Measurements from ENCODE around the gene LY6G5C.

The LY6G5C gene, protein sequence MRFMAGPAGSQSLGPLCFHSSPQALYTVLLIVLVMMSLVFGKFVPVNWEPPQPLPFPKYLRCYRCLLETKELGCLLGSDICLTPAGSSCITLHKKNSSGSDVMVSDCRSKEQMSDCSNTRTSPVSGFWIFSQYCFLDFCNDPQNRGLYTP

DNA sequence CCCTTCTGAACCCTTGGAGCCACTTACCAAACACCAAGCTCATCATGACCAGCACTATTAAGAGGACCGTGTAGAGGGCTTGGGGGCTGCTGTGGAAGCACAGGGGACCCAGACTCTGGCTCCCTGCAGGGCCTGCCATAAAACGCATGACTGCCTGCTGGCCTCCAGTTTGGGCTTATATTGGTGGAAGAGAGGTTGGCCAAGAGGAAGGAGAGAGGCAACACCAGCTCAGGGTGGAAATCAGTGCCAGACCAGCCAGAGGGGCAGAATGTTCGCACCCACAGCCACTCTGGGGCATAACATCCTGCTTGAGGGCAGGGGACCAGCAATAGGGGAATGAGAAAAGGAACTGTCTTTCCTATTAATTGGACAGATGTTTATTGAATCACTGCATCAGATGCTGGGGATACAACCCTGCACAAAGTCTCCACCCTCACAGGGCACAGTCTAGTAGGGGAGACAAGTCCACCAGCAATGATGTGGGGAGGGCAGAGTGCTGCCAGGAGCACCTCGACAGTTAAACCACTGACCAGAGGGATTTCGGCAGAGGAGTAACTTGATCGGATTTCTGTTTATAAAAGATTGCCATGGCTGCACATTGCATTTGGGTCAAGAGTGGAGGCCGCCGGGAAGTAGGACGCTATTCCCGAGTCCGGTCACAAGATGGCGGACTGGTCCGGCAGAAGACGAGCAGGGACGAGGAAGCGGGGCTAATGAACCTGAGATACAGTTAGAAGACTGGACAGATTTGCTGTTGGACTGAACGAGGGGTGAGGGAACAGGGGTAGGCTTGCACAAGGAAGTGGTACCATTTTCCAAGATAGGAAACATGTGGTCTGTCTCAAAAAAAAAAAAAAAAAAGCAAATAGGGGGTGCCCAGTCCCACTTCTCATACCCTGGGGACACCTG is at the start of gene LY6G5C:
TSS of gene LY6G5C (minus strand) at position 842 of the 909 bp plus-strand sequence. CDS start at position 148, 694 bp downstream.
- peak; percentile 90 for FAIRE-seq
- DNase-seq (ENCODE audit: insufficient read length, low spot score) = peak; percentile 53

DNA sequence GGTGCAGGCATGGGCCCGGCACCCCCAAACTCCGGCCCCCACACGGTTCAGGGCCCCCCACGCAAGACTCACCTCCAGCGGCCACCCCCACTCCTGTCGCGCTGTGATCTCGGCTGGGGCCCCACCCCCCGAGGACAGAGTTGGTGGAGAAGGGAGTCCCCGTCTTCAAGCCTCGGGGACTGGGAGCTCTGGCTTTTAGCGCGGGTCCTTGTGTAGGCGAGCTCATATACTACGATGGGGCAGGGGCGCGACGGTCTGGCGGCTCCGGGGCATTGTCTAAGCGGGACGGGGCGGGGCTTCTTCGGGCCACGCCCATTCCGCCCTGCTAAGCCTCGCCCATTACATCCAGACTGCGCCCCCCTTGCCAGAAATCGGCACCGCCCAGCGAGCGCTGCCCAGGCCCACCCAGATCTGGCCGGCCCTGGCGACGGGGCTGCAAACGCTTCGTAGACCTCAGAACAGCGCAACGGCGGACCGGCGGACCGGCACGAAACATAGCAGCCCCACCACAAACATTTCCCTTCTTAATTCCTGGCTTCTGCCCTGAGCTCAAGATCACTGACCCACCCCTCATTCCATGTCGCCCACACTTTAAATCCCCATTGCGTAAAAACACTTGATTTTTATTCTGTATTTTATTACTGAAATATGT is 49.2 kb upstream of the LY6G5C start:
- DNase-seq (ENCODE audit: insufficient read length, low spot score) = peak; percentile 44
- FAIRE-seq = peak; percentile 18

DNA sequence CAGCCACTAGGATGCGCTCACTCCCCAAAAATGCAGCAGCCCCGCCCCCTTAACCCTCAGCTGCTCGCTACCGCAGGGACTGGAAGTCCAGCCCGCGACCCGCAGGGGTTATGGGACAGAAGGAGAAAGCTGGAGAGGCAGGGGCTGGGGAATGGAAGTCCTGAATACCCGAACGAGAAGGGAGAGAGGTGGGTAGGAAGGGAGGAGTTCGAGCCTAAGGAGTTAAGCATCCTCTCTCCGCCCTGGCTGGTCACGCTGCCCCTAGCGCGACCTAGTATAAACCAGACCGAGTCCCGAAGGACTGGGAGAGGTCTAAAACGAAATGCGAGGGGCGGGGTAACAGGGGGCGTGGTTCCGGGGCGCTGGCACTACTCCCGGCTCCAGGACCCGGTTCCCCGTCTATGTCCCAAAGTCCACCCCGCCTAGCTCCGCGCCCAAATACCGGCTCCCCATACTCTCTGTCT is 48.7 kb upstream of the LY6G5C start:
- peak; percentile 80 for FAIRE-seq
- DNase-seq (ENCODE audit: insufficient read length, low spot score) = peak; percentile 61

DNA sequence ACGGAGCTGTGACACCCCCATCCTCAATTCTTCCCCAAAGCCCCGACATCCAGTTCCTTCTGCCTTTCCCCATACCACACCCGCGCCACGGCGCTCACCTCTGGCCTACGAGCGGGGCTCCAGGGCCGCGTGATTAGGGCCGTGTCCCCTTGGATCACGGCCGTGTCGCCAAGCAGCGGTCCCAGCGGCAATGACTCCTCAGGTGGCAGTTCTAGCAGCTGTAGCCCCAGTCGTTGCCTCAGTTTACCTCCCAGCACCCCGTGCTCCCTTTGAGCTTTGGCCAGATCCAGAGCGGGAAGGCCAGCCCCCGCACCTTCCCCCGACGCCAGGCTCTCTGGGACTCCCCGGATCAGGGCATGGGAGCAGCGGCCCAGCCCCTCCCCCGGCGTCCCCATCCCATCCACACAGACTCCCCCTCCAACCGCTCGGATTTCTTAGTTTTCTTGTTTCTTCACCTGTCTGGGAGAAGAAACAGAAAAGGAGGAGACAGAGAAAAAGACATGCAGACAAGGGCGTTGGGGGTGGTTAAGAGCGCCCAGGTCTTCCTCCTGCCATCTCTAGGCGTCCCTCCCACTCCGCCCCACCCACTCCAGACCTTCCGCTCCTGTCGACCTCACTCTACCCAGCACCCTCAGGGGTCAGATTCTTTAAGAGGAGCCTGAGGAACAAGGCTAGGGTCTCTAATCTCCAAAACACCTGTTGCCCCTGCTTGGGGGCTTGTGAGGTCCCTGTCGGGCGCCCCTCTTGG is 48.1 kb upstream of the LY6G5C start, which contains the start of gene DDAH2:
TSS of gene DDAH2 (minus strand) at position 533 of the 748 bp plus-strand sequence. CDS start at position 395, 138 bp downstream.
- FAIRE-seq (peak; percentile 21), DNase-seq (ENCODE audit: insufficient read length, low spot score) (no peak)

DNA sequence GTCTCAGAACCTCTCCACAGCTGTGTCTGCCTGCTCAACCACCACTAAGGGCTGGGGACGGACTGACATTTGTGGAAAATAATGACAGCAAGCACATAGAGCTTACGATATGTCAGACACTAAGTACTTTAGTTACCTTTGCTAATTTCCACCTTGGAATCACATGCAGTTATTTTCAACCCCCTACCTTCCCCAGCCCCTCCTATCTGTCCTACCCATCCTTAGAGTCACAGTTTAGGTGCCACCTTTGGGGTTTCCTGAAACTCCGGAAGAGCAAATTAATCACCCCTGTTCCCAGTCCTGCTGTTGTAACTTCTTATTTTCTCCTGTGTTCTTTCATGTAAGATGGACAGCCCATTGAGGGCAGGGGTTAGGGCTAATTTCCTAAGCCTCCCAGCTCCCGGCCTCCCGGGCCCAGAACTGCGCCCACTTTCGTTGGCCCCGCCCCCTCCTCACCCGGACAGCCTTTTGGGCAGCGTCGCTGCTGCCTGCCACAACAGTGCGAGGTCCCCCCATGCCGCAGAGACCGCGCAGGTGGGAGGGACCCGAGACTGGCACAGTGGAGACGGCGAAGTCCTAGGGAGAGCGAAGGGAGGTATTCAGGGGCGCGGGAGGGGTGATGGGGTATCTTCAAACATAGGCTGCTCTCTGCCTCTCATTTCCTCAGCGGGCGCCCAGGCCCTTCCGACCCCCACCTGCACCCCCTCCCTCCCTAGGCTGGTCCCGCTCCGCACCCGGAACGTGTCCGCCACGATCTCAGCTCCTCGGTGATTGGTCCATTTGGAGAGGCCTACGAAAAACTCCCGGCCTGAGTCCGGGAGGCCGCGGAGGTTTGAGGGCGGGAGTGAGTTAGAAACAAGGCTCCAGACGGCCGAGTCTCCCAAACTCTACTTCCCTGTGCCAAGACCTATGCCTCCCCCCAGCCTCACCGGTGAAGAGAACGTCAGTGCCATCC is 47.1 kb upstream of the LY6G5C start:
- FAIRE-seq = no peak
- DNase-seq (ENCODE audit: insufficient read length, low spot score) = no peak

DNA sequence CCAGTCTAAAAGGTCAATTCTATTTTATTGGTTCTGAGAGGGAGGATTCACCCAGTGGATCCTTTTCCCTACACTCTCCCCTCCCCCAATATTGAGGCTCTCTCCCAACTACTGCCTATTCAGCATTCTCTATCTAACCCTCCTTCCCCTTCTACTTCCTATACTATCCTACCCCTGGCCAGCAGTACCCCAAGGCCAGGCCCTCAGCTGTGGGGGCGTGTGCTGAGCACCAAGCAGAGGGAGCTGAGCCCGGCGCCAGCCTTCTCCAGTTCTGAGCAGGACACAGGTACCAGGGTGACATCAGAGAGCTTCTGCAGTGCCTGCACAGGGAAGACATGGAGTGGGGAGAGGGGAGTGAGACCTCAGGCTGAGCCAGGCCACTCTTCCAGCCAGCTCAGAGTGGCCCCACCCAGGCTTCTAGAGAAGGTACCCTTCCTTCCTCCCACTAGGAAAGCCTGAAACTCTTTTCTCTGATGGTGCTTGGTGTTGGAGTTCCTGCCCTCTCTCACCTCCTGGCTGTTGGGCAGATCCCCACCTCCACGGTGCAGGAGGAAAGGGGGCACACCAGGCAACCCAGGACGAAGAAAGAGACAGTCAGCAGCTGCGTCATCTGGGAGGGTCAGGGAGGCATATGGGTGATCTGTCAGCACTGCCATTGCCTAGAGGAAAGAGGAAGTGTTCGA is 46.3 kb upstream of the LY6G5C start:
- peak; percentile 91 for FAIRE-seq

DNA sequence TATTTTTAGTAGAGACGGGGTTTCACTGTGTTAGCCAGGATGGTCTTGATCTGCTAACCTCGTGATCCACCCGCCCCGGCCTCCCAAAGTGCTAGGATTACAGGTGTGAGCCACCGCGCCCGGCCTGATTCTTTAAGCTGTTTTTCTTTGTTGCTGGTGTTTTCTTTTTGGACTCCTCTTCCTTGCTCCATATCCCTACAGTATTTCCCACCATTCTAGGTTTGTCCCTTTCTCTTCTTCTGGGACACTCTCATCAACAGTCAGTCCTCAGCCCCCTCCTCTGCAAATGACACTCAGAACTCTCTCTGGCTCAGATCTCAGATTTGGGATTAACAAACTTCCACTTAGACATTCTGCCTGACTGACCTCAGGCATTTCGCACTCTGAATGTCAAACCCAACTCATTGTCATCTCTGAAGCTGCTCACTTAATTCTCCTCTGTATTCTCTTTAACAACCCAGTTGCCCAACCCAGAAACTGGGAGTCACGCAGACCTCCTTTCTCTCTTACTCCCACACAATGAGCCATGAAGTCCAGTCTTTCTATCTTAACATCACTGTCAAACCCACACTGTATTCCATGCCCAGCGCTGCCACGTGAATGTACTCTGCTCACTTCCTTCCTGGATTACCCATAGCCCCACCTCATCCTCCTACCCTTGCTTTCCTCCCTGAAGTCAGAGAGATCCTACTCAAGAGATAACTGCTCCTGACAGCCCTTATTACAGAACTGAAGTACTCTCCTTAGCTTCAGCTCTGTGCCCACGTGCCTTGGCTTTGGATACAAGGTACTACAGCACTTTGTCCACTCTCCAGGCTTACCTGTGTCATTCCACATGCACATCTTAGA is 44.9 kb upstream of the LY6G5C start:
- FAIRE-seq = no peak
- no peak for DNase-seq (ENCODE audit: insufficient read length, low spot score)

More for the DNA sequence above, 46.3 kb upstream of the LY6G5C start:
- peak; percentile 80 for DNase-seq (ENCODE audit: insufficient read length, low spot score)

DNA sequence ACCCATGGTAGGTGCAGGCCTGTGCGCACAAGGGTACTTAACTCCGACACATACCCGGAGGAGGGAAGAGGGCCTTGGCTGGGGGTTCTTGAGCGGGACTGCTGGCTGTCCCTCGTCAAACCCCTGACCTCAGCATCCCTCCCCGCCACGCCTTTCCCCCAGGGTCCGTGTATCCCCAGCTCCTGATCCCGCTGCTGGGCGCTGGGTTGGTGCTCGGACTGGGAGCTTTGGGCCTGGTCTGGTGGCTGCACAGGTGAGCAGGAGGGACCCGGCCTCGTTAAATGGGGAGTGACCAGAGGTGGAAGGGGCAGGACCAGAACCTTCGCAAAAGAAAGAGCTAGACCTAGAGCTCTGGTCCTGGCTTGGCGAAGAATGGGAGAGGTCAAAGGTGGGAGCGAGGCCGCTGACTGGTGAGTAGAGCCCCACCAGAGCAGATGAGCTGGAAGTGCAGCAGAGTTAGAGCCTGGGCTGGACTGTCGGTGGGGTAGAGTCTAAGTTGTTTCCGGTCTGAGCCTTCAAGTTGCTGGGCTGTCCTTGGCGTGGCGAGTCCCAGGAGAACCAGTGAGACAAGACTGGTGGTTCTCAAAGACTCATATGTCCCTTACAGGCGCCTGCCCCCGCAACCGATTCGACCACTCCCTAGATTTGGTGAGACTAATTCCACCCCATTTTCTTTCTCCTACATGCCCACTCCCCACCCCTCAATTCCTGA is 43.3 kb upstream of the LY6G5C start:
- no peak for DNase-seq (ENCODE audit: insufficient read length, low spot score)
- no peak for FAIRE-seq

DNA sequence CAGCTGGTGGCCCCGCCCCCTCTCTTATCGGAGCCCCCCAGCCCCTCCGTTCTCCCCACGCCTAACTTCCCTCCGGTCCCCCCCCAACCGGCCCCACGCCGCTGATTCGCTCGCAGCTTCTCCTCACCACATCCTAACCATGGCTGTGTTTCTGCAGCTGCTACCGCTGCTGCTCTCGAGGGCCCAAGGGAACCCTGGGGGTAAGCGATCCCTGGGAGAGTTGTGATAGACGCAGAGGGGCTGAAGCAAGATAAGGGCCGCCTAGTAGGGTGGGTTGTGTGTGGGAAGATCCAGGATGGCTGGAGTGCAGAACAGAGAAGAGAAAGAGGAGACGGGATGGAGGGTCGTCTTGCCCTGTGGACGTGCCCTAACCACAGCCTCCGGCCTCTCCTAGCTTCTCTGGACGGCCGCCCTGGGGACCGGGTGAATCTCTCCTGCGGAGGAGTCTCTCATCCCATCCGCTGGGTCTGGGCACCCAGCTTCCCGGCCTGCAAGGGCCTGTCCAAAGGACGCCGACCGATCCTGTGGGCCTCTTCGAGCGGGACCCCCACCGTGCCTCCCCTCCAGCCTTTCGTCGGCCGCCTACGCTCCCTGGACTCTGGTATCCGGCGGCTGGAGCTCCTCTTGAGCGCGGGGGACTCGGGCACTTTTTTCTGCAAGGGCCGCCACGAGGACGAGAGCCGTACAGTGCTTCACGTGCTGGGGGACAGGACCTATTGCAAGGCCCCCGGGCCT is 42.5 kb upstream of the LY6G5C start, which contains the start of gene MPIG6B:
TSS of gene MPIG6B (plus strand) at position 129 of the 735 bp plus-strand sequence. CDS start at position 140, 11 bp downstream.
- FAIRE-seq (no peak), DNase-seq (ENCODE audit: insufficient read length, low spot score) (no peak)

DNA sequence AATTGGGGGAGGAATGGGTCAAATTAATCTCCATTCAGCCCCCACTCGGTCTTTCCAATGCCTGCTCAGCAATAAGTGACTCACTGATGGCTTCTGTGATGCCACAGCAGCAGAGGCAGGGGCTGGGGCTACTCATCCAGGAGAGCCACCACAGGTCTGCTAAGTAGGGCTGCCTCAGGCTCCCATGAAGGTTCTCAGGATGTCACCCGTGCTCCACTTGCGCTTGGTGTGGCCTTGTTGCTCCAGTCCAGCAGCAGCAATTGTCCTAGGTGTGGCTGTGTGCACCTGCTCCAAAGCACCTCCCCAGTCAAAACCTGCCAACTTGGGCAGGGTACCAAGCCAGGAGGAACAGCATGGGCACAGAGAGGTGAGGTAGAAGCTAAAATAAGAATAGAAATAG is 41.3 kb upstream of the LY6G5C start:
- FAIRE-seq (no peak), DNase-seq (ENCODE audit: insufficient read length, low spot score) (no peak)

DNA sequence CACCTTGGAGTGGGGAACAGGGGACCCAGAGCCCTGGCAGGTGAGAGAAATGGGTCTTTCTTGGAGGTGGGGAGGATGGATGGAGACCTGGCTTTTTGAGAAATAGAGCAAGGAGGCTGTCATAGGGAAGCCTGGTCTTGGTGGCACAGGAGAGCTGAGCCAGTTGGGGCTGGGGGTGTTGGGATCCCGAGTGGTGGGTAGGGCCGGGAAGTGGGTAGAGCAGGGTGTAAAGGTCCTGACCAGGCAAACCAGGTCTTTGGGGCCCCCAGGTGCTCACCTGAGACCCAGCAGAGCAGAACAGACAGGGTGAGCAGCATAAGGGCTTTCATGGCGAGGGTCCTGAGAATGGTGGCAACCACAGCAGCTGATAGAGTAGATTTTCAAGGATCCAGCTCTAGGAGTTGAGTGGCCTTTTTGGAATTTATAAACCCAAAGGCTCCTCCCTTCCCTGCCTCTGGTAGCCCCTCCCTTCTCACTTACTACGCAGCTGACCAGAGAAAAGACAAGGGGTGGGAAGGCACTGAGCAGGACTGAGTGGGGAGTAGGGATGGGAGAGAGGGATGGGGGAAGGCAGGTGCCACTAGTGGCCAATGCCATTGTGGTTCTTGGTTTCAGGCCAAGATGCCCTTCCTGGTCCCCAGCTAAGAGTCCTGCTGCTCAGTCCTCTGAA is 40.6 kb upstream of the LY6G5C start, which contains the start of gene LY6G6C:
TSS of gene LY6G6C (minus strand) at position 396 of the 670 bp plus-strand sequence. CDS start at position 329, 67 bp downstream.
- no peak for FAIRE-seq
- no peak for DNase-seq (ENCODE audit: insufficient read length, low spot score)

DNA sequence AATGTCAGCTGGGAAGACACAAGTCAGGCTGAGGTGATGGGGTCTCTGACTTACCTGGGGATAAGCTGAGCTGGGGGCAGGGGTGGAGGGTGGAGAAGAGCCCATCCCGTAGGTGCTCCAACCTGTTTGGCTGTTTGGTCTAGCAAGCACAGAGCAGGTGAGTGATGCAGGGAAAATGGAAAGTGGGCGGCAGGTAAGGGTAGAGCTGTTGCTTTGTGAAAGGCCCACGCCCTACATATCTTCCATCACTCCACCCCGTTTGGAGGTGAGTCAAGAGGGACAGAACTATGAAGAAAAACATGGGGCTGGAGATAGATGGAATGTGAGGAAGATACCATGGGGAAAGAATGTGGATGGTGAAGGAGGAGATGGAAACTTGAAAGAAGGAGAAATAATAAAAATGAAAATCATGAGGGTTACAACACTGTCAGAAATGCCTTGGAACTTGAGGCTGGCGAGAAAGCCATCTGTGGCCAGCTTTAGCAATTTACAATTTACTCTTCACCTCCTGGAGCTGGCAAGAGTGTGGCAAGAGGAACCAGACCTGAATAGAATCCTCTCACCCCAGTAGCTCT is 39.4 kb upstream of the LY6G5C start:
- no peak for FAIRE-seq

DNA sequence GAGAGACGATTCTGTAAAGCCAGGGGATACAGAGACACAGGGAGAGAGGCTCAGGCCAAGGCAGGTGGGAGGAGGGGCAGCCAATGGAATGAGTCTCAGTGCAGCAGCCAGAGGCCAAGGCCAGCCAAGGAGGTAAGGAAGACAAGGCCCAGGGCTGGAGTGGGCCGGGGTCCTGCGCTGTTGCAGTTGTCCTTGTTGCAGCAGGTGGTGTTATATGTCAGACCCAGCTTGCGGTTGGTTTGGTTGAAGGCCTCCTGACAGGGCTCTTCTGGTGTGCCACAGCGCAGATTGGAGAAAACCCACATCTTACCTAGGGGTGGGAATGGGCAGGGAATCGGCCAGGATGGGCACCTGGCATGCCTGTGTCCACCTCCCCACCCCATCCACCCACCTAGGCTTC is 38.1 kb upstream of the LY6G5C start:
- FAIRE-seq (no peak), DNase-seq (ENCODE audit: insufficient read length, low spot score) (no peak)

More for the DNA sequence above, 39.4 kb upstream of the LY6G5C start:
- DNase-seq (ENCODE audit: insufficient read length, low spot score) = no peak

DNA sequence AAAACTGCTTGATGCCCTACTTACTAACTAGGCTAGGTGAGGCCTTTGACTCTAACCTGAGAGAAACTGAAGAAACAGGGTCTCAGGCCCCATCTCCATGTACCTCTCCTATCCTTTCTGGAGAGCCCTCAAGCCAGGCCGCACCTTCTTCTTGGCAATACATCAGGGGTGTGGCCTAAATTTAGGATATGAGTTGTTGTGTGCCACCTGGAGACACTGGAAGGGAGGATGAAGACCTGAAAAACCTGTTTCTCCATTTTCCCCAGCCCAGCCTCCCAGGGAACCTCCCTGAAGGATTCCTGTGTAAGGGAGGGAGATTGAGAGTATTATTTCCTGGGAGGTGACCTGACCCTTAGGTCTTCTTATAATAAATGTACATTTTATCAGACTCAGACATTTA is 37.4 kb upstream of the LY6G5C start:
- DNase-seq (ENCODE audit: insufficient read length, low spot score) (no peak), FAIRE-seq (no peak)

DNA sequence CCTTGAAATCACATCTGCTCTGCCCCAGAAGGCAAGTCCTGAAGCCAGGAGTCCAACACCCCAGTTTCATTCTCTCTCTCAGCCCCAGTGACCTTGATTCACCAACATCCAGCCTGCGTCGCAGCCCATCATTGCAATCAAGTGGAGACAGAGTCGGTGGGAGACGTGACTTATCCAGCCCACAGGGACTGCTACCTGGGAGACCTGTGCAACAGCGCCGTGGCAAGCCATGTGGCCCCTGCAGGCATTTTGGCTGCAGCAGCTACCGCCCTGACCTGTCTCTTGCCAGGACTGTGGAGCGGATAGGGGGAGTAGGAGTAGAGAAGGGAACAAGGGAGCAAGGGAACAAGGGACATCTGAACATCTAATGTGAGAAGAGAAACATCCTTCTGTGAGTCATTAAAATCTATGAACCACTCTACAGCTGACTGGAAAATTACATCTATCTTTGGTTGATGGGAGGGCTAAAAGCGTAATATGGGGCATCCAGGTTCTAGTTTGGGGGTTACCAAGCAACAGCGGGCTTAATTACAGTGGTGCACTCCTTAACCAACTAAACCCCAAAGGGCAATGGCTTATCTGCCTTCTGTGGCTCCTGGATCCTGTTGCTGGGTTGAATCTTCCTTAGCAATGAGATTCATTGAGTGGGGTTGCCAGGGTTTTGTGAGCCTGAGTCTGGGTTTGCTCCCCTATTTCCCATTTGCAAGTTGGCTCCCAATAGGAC is 36.8 kb upstream of the LY6G5C start:
- FAIRE-seq (no peak), DNase-seq (ENCODE audit: insufficient read length, low spot score) (no peak)
